ENCODE results near the gene POC1B.

DNA sequence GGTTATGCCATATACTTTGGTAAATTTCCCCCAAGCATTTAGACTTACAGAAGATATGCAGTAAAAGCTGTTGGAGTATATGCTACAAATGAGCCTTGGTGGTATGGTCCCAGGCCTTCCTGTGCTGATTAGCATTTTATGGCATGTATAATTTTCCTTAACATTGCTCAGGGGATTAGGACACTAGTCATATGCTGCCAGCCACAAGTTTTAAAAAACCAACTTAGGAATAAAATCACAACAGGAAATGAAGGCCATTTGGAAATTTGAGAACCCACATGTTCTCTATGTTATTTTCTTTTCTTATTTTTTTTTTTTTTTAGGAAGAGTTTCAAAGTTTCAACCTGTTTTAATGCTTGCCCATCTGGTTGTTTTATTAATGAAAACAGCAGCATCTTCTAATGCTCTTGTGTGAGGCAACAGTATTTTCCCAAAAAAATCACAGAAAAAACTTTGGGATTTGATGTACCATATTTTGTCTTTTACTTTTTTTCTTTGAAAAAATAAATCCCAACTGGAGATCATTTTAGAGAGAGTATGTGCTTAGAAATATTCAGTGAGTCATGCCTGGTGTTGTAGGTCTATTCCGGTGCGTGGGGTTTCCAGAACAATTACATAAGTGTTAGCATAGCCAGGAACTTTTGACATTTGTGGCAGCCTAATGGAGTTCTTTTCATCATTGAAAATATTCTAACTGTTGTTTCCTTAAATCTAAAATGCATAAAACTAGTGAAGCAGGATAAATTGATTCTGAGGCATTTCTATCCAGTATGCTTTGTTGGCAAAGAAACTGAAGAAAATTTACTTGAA, 151.9 kb downstream of the POC1B start:
- TF ChIP-seq TAF1 (IDR thresholded peaks at IDR 0.05; ENCODE audit: low read depth, low read length), result no peak
- TF ChIP-seq POLR2A (IDR thresholded peaks at IDR 0.05; ENCODE audit: low read depth, low read length), result no peak
- TF ChIP-seq POLR2AphosphoS5 (IDR thresholded peaks at IDR 0.05; ENCODE audit: low read depth, low read length), result no peak
- TF ChIP-seq SPI1 (IDR thresholded peaks at IDR 0.05; ENCODE audit: low read depth, low read length), result no peak
